Measurements from ENCODE around the gene CCP110.

GRCh38 chr16:19582050-19582831, 58.5 kb downstream of the CCP110 start:
- TF ChIP-seq CTCF (IDR thresholded peaks at IDR 0.05) (no peak), EP300 (IDR thresholded peaks at IDR 0.05; ENCODE audit: low read depth) (no peak), POLR2AphosphoS5 (IDR thresholded peaks at IDR 0.05) (no peak)

All from transverse colon (tissue), 4 donors.